Upper lobe of left lung (tissue), 6 donors: ENCODE measurements around the gene SYT8. TPM values are rescaled to one million over a fixed set of nuclear protein-coding genes. Genes with fewer than 3 reads are reported as not detected.

ENCODE experiments used
- ATAC-seq, 2 donors: fragments of 200-7000 bp; cut with Tn5 transposase; one replicate each; pipeline ENCODE4 v1.9.1; 2022; ENCODE audit warnings: mild to moderate bottlenecking in 2 of 2, moderate library complexity in 2 of 2; ENCODE audit not compliant: low FRiP score in 2 of 2
- DNase-seq, 2 donors: peaks; one replicate each; pipeline ENCODE4 v3.0.0-alpha.2; 2019 to 2020
- H3K27ac ChIP-seq, 4 donors: fragments of 200-600 bp; sonication (generic); one replicate each; pipeline ENCODE4 v1.5.1; 2016 to 2019
- H3K27me3 ChIP-seq, 4 donors: fragments of 200-600 bp; sonication (generic); one replicate each; pipeline ENCODE4 v1.5.1; 2017 to 2019
- H3K36me3 ChIP-seq, 4 donors: fragments of 200-600 bp; sonication (generic); one replicate each; pipeline ENCODE4 v1.5.1; 2016 to 2019
- H3K4me1 ChIP-seq, 4 donors: fragments of 200-600 bp; sonication (generic); one replicate each; pipeline ENCODE4 v1.5.1; 2018 to 2019
- H3K4me3 ChIP-seq, 4 donors: fragments of 200-600 bp; sonication (generic); one replicate each; pipeline ENCODE4 v1.5.1; 2017 to 2019; ENCODE audit warnings: mild to moderate bottlenecking in 2 of 4, moderate library complexity in 1 of 4
- H3K9me3 ChIP-seq, 4 donors: fragments of 200-600 bp; sonication (generic); one replicate each; pipeline ENCODE4 v1.5.1; 2018 to 2019
- EP300 ChIP-seq, 4 donors: sonication (generic); formaldehyde crosslinking; IDR thresholded peaks; one replicate each; pipeline ENCODE4 v1.5.1; 2017; ENCODE audit warnings: antibody characterized with exemption in 4 of 4, control low read depth in 2 of 4
- POLR2A ChIP-seq, 4 donors: fragments of 450-650 bp; IDR thresholded peaks; one replicate each; pipeline ENCODE4 v1.5.1; 2016 to 2017; ENCODE audit warnings: antibody characterized with exemption in 4 of 4, mild to moderate bottlenecking in 2 of 4
- POLR2AphosphoS5 ChIP-seq, 2 donors: sonication (generic); formaldehyde crosslinking; IDR thresholded peaks; one replicate each; pipeline ENCODE4 v1.5.1; 2017; ENCODE audit warnings: antibody characterized with exemption in 2 of 2
- WGBS, 2 donors: methylation state at CpG; one replicate each; pipeline ENCODE4 v1.1.5; 2017 to 2018; 5-methylcytosine and 5-hydroxymethylcytosine counted together
- total RNA-seq, 6 donors: library from RNA; depleted of rRNA in 4 of 6; stranded (reverse); fragments of >200 nt in 4 of 6; gene quantifications; one replicate each; pipeline versions ENCODE4 v1.1.0 to v1.2.1, GENCODE V29; 2016 to 2021
- TF ChIP-seq, protein P1 (sequence below), 6 experiments: fragments of 450-650 bp in 4 of 6; fragments of 200-600 bp in 2 of 6; sonication (generic) in 2 of 6; IDR thresholded peaks; one replicate each; pipeline ENCODE4 v1.5.1; 2016 to 2019; ENCODE audit warnings: antibody characterized with exemption in 6 of 6
- donor health status: DM: no; HTN: no; CAD: no; lungs with moderate emphysema.
- donor health status: DM: no; HTN: yes; CAD: no; lungs with severe emphysema.

Gene SYT8
- total RNA-seq, 6 donors from 2014 or later: 7.4 to 31.3 (median 22.9) TPM

DNA sequence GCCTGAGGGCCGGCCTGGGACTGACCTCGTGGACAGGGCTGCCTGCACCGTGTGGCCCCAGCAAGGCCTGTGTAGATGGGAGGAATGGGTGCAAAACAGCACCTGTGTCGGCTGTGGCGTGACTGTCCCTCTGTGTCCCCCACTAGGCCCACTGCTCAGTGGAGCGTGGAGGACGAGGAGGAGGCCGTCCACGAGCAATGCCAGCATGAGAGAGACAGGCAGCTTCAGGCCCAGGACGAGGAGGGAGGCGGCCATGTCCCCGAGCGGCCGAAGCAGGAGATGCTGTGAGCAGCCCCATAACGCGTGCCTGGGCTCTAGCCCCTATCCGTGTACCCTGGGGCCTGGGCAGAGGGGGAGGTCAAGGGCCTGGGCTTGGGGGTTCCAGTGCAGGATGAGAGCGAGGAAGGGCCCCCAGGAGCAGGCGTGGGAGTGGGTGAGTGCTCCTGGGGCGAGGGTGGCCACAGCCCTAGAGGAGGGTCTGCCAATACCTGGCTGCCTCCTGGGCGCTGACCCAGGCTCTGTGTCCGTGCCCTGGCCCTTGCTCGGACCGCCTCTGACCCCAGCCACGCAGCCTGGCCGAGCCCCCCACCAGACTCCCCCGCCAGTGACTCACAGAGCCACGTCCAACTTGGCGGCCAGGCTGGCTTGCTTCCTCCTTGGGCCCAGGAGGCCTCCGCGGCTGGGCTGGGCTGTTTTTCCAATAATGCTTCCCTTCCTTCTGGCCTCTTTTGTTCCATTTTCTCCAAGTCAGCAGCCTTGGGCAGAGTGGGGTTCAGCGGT is 45.3 kb downstream of the SYT8 start:
- peaks cover 0 to 32% (median 8%) of the 10 kb centered on the region in 4 donors for H3K4me1 ChIP-seq
- WGBS, 2 donors: 85 to 87% methylated on average over 25 to 31 of the region's 32 CpGs
- peak overlapping the region in 2 of 4 donors; percentile 0 to 11 for H3K27ac ChIP-seq

DNA sequence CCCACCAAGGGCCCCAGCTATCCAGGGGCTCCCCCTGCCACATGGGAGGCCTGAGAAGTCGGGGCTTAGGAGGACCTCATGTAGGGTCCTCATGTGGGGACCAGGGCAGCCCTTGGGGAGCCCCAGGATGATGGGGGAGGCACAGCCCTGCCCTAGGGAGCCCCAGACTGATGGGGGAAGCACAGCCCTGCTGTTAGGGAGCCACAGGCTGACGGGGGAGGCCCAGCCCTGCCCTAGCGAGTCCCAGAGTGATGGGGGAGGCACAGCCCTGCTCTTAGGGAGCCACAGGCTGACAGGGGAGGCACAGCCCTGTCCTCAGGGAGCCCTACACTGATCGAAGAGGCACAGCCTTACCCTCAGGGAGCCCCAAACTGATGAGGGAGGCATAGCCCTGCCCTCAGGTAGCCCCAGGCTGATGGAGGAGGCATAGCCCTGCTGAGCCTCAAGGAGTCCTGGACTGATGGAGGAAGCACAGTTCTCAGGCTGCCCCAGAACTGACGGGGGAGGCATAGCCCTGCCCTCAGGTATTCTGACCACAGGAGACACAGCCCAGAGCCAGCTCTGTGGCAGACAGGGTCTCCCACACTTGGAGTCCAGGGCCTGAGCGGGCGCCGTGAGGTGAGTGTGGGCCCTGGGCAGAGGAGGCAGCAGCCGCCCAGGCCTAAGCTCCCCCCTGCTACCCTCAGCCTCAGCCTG is 46.1 kb downstream of the SYT8 start:
- H3K4me3 ChIP-seq: no peak overlapping the region
- H3K9me3 ChIP-seq: no peaks in the 10 kb centered on the region
- no peaks in the 10 kb centered on the region for H3K27me3 ChIP-seq
- peaks cover 0 to 31% (median 8%) of the 10 kb centered on the region in 4 donors for H3K4me1 ChIP-seq
- ATAC-seq (peak in 1 of 2 donors; percentile 2), DNase-seq (peak in 1 of 2 donors; percentile 41)
- TF ChIP-seq EP300 (IDR thresholded peaks at IDR 0.05) (no peak), POLR2A (IDR thresholded peaks at IDR 0.05) (no peak), POLR2AphosphoS5 (IDR thresholded peaks at IDR 0.05) (no peak)
- TF ChIP-seq, protein P1, sequence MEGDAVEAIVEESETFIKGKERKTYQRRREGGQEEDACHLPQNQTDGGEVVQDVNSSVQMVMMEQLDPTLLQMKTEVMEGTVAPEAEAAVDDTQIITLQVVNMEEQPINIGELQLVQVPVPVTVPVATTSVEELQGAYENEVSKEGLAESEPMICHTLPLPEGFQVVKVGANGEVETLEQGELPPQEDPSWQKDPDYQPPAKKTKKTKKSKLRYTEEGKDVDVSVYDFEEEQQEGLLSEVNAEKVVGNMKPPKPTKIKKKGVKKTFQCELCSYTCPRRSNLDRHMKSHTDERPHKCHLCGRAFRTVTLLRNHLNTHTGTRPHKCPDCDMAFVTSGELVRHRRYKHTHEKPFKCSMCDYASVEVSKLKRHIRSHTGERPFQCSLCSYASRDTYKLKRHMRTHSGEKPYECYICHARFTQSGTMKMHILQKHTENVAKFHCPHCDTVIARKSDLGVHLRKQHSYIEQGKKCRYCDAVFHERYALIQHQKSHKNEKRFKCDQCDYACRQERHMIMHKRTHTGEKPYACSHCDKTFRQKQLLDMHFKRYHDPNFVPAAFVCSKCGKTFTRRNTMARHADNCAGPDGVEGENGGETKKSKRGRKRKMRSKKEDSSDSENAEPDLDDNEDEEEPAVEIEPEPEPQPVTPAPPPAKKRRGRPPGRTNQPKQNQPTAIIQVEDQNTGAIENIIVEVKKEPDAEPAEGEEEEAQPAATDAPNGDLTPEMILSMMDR (IDR thresholded peaks at IDR 0.05): no peak
- 73 to 96% methylated on average over 3 to 7 of the region's 9 CpGs for WGBS, 2 donors
- peak overlapping the region in 1 of 4 donors; percentile 0 for H3K27ac ChIP-seq
- no peaks in the 10 kb centered on the region for H3K36me3 ChIP-seq

More for the DNA sequence above, 45.3 kb downstream of the SYT8 start:
- TF ChIP-seq POLR2A (IDR thresholded peaks at IDR 0.05) (no peak), POLR2AphosphoS5 (IDR thresholded peaks at IDR 0.05) (no peak), EP300 (IDR thresholded peaks at IDR 0.05) (no peak)
- TF ChIP-seq, protein P1 (IDR thresholded peaks at IDR 0.05): no peak
- no peaks in the 10 kb centered on the region for H3K9me3 ChIP-seq
- H3K4me3 ChIP-seq: no peak overlapping the region
- ATAC-seq: peak in 1 of 2 donors; percentile 78
- H3K36me3 ChIP-seq: no peaks in the 10 kb centered on the region
- peak; percentile 25 to 78 for DNase-seq
- no peaks in the 10 kb centered on the region for H3K27me3 ChIP-seq

DNA sequence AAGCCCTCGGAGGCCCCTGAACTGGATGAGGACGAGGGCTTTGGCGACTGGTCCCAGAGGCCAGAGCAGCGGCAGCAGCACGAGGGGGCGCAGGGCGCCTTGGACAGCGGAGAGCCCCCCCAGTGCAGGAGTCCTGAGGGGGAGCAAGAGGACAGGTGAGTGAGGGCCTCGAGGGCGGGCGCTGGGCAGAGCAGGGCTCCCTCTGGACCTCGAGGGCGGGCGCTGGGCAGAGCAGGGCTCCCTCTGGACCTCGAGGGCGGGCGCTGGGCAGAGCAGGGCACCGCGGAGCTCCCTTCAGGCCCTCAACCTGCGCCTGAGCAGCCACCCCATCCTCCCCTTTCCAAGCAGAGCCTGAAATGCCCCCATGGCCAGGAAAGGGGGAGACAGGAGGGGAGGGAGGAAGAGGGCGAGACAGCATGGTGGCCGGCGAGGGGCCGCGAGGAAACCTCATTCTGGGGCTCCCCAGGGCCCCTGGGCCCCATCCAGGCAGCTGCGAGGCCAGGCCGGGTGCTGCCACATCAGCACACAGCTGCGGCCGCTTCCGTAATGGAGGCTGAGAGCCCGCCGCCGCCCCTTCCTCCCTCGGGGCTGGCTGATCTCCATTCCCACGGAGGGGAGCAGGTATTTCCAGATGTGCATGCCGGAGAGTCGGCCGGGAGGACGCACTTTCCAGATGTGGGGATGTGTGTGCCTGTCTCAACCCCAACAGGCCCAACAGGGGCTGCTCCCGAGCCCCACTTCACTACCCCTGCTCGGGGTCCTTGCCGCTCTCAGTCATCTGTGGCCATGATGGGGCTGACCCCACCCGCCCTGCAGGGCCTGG is 46.9 kb downstream of the SYT8 start:
- TF ChIP-seq POLR2A (IDR thresholded peaks at IDR 0.05): no peak
- no peak for TF ChIP-seq POLR2AphosphoS5 (IDR thresholded peaks at IDR 0.05)
- no peak for TF ChIP-seq EP300 (IDR thresholded peaks at IDR 0.05)
- TF ChIP-seq, protein P1 (IDR thresholded peaks at IDR 0.05): no peak
- no peaks in the 10 kb centered on the region for H3K9me3 ChIP-seq
- ATAC-seq: peak in 1 of 2 donors; percentile 60
- 71 to 80% methylated on average over 12 to 43 of the region's 43 CpGs for WGBS, 2 donors
- no peaks in the 10 kb centered on the region for H3K27me3 ChIP-seq
- peak; percentile 26 to 81 for DNase-seq
- peaks cover 0 to 23% (median 8%) of the 10 kb centered on the region in 4 donors for H3K4me1 ChIP-seq
- no peaks in the 10 kb centered on the region for H3K36me3 ChIP-seq
- H3K4me3 ChIP-seq: no peak overlapping the region
- H3K27ac ChIP-seq: no peak overlapping the region

DNA sequence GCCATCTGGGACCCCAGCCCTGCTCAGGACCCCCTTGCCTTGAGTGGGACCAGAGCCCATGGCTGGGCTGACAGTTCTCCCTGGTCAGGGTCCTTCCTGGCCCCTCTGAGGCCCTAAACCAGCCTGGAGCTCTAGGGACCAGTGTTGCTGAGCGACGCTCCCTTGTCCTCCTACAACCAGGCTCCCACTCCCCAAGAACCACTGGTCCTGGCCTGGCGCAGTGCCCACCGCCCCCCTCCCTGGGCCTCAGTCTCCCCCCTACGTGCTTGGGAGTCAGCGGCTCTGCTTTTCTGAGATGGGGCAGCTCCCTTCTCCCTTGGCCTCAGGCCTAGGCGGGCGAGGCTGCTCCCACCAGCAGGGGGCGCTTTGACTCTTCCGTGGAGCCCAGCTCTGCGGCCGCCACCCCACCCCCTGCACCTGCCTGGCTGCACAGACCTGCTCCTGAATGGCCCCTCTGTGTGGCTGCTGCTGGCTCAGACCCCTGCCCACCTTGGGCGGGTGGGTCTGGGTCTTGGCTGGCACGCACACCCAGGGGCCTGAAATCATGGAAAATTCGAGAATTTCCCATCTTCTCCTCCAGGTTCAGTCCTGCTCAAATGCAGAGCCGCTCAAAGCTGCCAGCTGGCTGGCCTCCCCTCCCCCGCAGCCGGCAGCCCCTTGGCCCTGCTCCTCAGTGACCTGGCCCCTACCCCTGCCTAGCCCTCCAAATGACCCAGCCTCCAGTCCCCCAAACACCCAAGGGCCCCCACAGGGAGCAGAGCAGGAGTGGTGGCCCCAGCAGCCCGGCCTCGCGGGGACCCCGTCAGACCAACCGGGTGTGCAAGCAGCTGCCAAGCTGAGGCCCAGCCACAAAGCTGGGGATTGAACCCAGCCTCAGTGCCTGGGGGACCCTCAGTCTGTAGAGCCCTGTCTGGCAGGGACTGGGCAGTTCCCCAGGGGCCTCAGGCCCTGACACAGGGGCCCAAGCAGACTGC is 47.8 kb downstream of the SYT8 start:
- WGBS, 2 donors: 23 to 33% methylated on average over 5 to 23 of the region's 23 CpGs
- peaks cover 0 to 17% (median 3%) of the 10 kb centered on the region in 4 donors for H3K4me1 ChIP-seq
- H3K4me3 ChIP-seq: no peak overlapping the region

More for the DNA sequence above, 47.8 kb downstream of the SYT8 start:
- Histone ChIP-seq H3K9me3 (no peaks in the 10 kb centered on the region), H3K36me3 (no peaks in the 10 kb centered on the region), H3K27me3 (no peaks in the 10 kb centered on the region), H3K27ac (no peak overlapping the region)
- no peak for TF ChIP-seq POLR2A (IDR thresholded peaks at IDR 0.05)
- TF ChIP-seq, protein P1 (IDR thresholded peaks at IDR 0.05): peak; percentile 88 to 95 (median 93)
- TF ChIP-seq EP300 (IDR thresholded peaks at IDR 0.05): no peak
- ATAC-seq: peak; percentile 81 to 82
- peak; percentile 74 to 94 for DNase-seq
